H1 (cell line): Measurements from ENCODE around the gene JPT1. TPM values are rescaled to one million over a fixed set of nuclear protein-coding genes. Genes with fewer than 3 reads are reported as not detected.

Source experiments
- CTCF ChIA-PET: fragments of 300-600 bp; sonication (Branson Sonifier 250); formaldehyde crosslinking; loops from one replicate; lab custom pipeline; 2021; ENCODE audit not compliant: partially characterized antibody; lab: Charles Lee
- POLR2A ChIA-PET: fragments of 300-600 bp; sonication (Branson Sonifier 250); formaldehyde crosslinking; loops from one replicate; lab custom pipeline; 2021; ENCODE audit warnings: inconsistent platforms; ENCODE audit not compliant: partially characterized antibody; lab: Charles Lee
- DNase-seq, 2 experiments: peaks; one replicate each; pipeline versions ENCODE4 v3.0.0 to v3.0.0-alpha.2; 2010 to 2022; ENCODE audit warnings: low spot score in 2 of 2, low read depth in 1 of 2, mixed read lengths in 1 of 2
- FAIRE-seq: peaks from 2 replicates; lab custom pipeline; 2011; peaks lifted over from hg19 to GRCh38; lab: Jason Lieb, UNC
- H2AFZ ChIP-seq: 2 replicates; pipeline ENCODE4 v1.8.1; 2012; ENCODE audit warnings: low read length, inconsistent platforms
- H2AK5ac ChIP-seq: 2 replicates; pipeline ENCODE4 v1.6.1; 2013; ENCODE audit warnings: low read depth, low read length
- H2BK120ac ChIP-seq: replicated peaks from 2 replicates; pipeline ENCODE3; 2013; ENCODE audit warnings: low read depth, low read length, inconsistent platforms
- H2BK12ac ChIP-seq: 2 replicates; pipeline ENCODE4 v1.6.1; 2013; ENCODE audit warnings: low read depth, low read length
- H2BK15ac ChIP-seq: 2 replicates; pipeline ENCODE4 v1.6.1; 2013; ENCODE audit warnings: low read length
- H2BK20ac ChIP-seq: 2 replicates; pipeline ENCODE4 v1.6.1; 2013; ENCODE audit warnings: low read length
- H2BK5ac ChIP-seq: 2 replicates; pipeline ENCODE4 v1.6.1; 2013; ENCODE audit warnings: low read depth, low read length
- H3K14ac ChIP-seq: 2 replicates; pipeline ENCODE4 v1.6.1; 2013; ENCODE audit warnings: inconsistent platforms; ENCODE audit not compliant: insufficient read length
- H3K18ac ChIP-seq: 2 replicates; pipeline ENCODE4 v1.6.1; 2013; ENCODE audit warnings: low read length; ENCODE audit errors: extremely low read depth
- H3K23ac ChIP-seq: 2 replicates; pipeline ENCODE4 v1.6.1; 2013; ENCODE audit warnings: inconsistent platforms; ENCODE audit not compliant: insufficient read length
- H3K23me2 ChIP-seq: 2 replicates; pipeline ENCODE4 v1.6.1; 2013; ENCODE audit warnings: low read depth, low read length
- H3K27ac ChIP-seq: 2 replicates; pipeline ENCODE4 v1.6.1; 2011; ENCODE audit warnings: low read depth, low read length, inconsistent platforms
- H3K27me3 ChIP-seq, 4 experiments: replicated peaks in 1 of 4; 1 replicate in 1 of 4; 2 replicates in 3 of 4; pipeline versions ENCODE4 v1.6.1 to v1.8.1; 2011 to 2013; ENCODE audit warnings: low read length in 3 of 4, mild to moderate bottlenecking in 3 of 4, inconsistent platforms in 2 of 4, mixed read lengths in 2 of 4, moderate library complexity in 1 of 4; ENCODE audit not compliant: control insufficient read depth in 3 of 4, insufficient read depth in 3 of 4; ENCODE audit errors: extremely low read depth in 1 of 4
- H3K36me3 ChIP-seq, 4 experiments: 2 replicates each; pipeline versions ENCODE4 v1.6.1 to v1.8.1; 2011 to 2013; ENCODE audit warnings: mild to moderate bottlenecking in 4 of 4, low read length in 3 of 4, moderate library complexity in 2 of 4, control low read depth in 1 of 4, inconsistent platforms in 1 of 4; ENCODE audit not compliant: insufficient read depth in 4 of 4, control insufficient read depth in 2 of 4
- H3K4ac ChIP-seq: replicated peaks from 2 replicates; pipeline ENCODE3; 2013; ENCODE audit warnings: low read length, low read depth, mixed read lengths, inconsistent platforms; ENCODE audit not compliant: insufficient read length
- H3K4me1 ChIP-seq, 4 experiments: replicated peaks in 1 of 4; 1 replicate in 1 of 4; 2 replicates in 3 of 4; pipeline versions ENCODE4 v1.6.1 to v1.8.1; 2011 to 2013; ENCODE audit warnings: low read length in 3 of 4, inconsistent platforms in 2 of 4, mixed read lengths in 1 of 4; ENCODE audit not compliant: insufficient read depth in 4 of 4, control insufficient read depth in 3 of 4
- H3K4me2 ChIP-seq, 2 experiments: 2 replicates each; pipeline versions ENCODE4 v1.6.1 to v1.8.1; 2011 to 2013; ENCODE audit warnings: low read depth in 2 of 2, low read length in 2 of 2, control low read depth in 1 of 2, inconsistent platforms in 1 of 2, mild to moderate bottlenecking in 1 of 2; ENCODE audit not compliant: insufficient read depth in 1 of 2
- H3K4me3 ChIP-seq, 4 experiments: fragments of 200-600, 300-600 bp in 1 of 4; sonication (generic), shearing (Covaris generic), sonication (Bioruptor Twin) in 1 of 4; 2 replicates each; pipeline versions ENCODE4 v1.5.1 to v1.8.1; 2011 to 2016; ENCODE audit warnings: low read length in 4 of 4, low read depth in 3 of 4, control low read depth in 2 of 4, inconsistent platforms in 2 of 4, mild to moderate bottlenecking in 2 of 4, mixed read lengths in 1 of 4, moderate library complexity in 1 of 4; ENCODE audit not compliant: insufficient read depth in 2 of 4; ENCODE audit errors: extremely low read depth in 1 of 4
- H3K56ac ChIP-seq: replicated peaks from 2 replicates; pipeline ENCODE3; 2013; ENCODE audit warnings: low read depth, mild to moderate bottlenecking, mixed read lengths, low read length, inconsistent platforms; ENCODE audit not compliant: insufficient read length
- H3K79me1 ChIP-seq: 2 replicates; pipeline ENCODE4 v1.6.1; 2013; ENCODE audit warnings: low read depth, low read length, control low read depth
- H3K79me2 ChIP-seq, 2 experiments: 2 replicates each; pipeline versions ENCODE4 v1.6.1 to v1.8.1; 2012 to 2013; ENCODE audit warnings: low read length in 2 of 2, mild to moderate bottlenecking in 2 of 2, inconsistent platforms in 1 of 2; ENCODE audit not compliant: insufficient read depth in 2 of 2, control insufficient read depth in 1 of 2
- H3K9ac ChIP-seq, 4 experiments: replicated peaks in 1 of 4; 1 replicate in 1 of 4; 2 replicates in 3 of 4; pipeline versions ENCODE4 v1.6.1 to v1.8.1; 2011 to 2013; ENCODE audit warnings: low read depth in 3 of 4, low read length in 3 of 4, control low read depth in 2 of 4, mild to moderate bottlenecking in 2 of 4, moderate library complexity in 2 of 4, inconsistent platforms in 1 of 4; ENCODE audit errors: extremely low read depth in 1 of 4
- H3K9me3 ChIP-seq, 2 experiments: 2 replicates each; pipeline versions ENCODE4 v1.6.1 to v1.8.1; 2012 to 2013; ENCODE audit warnings: mild to moderate bottlenecking in 2 of 2, moderate library complexity in 2 of 2, control low read depth in 1 of 2, inconsistent platforms in 1 of 2, low read depth in 1 of 2, low read length in 1 of 2, mixed read lengths in 1 of 2; ENCODE audit not compliant: insufficient read depth in 2 of 2
- H4K20me1 ChIP-seq, 2 experiments: replicated peaks in 1 of 2; 2 replicates each; pipeline versions ENCODE3 to v1.8.1; 2011 to 2013; ENCODE audit warnings: inconsistent platforms in 2 of 2, low read length in 2 of 2, mild to moderate bottlenecking in 1 of 2; ENCODE audit not compliant: insufficient read depth in 2 of 2, control insufficient read depth in 1 of 2
- H4K5ac ChIP-seq: 2 replicates; pipeline ENCODE4 v1.6.1; 2013; ENCODE audit warnings: low read length, low read depth, mixed read lengths, inconsistent platforms; ENCODE audit not compliant: insufficient read length
- H4K8ac ChIP-seq: 2 replicates; pipeline ENCODE4 v1.8.0; 2013; ENCODE audit warnings: mild to moderate bottlenecking, moderate library complexity, low read length, inconsistent platforms; ENCODE audit not compliant: insufficient read depth; ENCODE audit errors: extremely low read depth
- H4K91ac ChIP-seq: replicated peaks from 2 replicates; pipeline ENCODE3; 2013; ENCODE audit warnings: low read length, mixed read lengths, inconsistent platforms; ENCODE audit not compliant: insufficient read length
- ASH2L ChIP-seq: fragments of 200-600, 300-600 bp; sonication (generic); IDR thresholded peaks from one replicate; pipeline ENCODE4 v1.7.1; 2017; ENCODE audit warnings: low read length
- BACH1 ChIP-seq: IDR thresholded peaks from 2 replicates; pipeline ENCODE4 v1.6.1; 2012; ENCODE audit warnings: low read length, improper control_type of control experiment
- CBX5 ChIP-seq: fragments of 300-800, 300-1000 bp; sonication (generic); IDR thresholded peaks from 2 replicates; pipeline ENCODE4 v1.7.1; 2016; ENCODE audit warnings: antibody characterized with exemption, low read length, low read depth
- CTBP2 ChIP-seq: IDR thresholded peaks from 2 replicates; pipeline ENCODE4 v1.7.0; 2011; ENCODE audit warnings: borderline replicate concordance, mild to moderate bottlenecking, moderate library complexity, mixed read lengths, low read length; ENCODE audit not compliant: insufficient read depth, insufficient read length
- EGR1 ChIP-seq: IDR thresholded peaks from 2 replicates; pipeline ENCODE4 v1.6.1; 2011; ENCODE audit warnings: low read depth, low read length, borderline replicate concordance
- FOSL1 ChIP-seq: IDR thresholded peaks from 2 replicates; pipeline ENCODE4 v1.6.1; 2011; ENCODE audit warnings: mild to moderate bottlenecking, low read depth, low read length, moderate library complexity; ENCODE audit not compliant: insufficient read depth
- HDAC2 ChIP-seq, 2 experiments: fragments of 300-600 bp in 1 of 2; sonication (generic) in 1 of 2; IDR thresholded peaks; 2 replicates each; pipeline ENCODE4 v1.6.1; 2011 to 2012; ENCODE audit warnings: low read depth in 2 of 2, low read length in 2 of 2, mild to moderate bottlenecking in 2 of 2, moderate library complexity in 2 of 2, borderline replicate concordance in 1 of 2, inconsistent platforms in 1 of 2
- NANOG ChIP-seq: IDR thresholded peaks from 2 replicates; pipeline ENCODE4 v1.6.1; 2011; ENCODE audit warnings: low read length, low read depth, mild to moderate bottlenecking, inconsistent platforms; ENCODE audit not compliant: insufficient read depth, poor library complexity, severe bottlenecking
- SIRT6 ChIP-seq: IDR thresholded peaks from one replicate; pipeline ENCODE4 v1.7.1; 2012; ENCODE audit warnings: low read length, inconsistent platforms
- SRF ChIP-seq: IDR thresholded peaks from 2 replicates; pipeline ENCODE4 v1.6.1; 2011; ENCODE audit warnings: mild to moderate bottlenecking, low read depth, low read length, moderate library complexity
- WGBS, 2 experiments: shearing (Covaris generic) in 1 of 2; methylation state at CpG; one replicate each; pipeline versions ENCODE4 v1.1.6 to v1.1.7; 2013 to 2015; ENCODE audit warnings: low lambda C conversion rate in 2 of 2, mixed read lengths in 2 of 2, inconsistent platforms in 1 of 2, low coverage in 1 of 2, missing lambda C conversion rate in 1 of 2; ENCODE audit not compliant: insufficient replicate concordance in 2 of 2, insufficient coverage in 1 of 2, insufficient read length in 1 of 2; ENCODE audit errors: extremely low coverage in 1 of 2, missing lambda C conversion rate in 1 of 2; 5-methylcytosine and 5-hydroxymethylcytosine counted together
- polyA plus RNA-seq, 7 experiments: library from polyadenylated mRNA; depleted of rRNA in 3 of 7; stranded (reverse) in 5 of 7; unstranded in 2 of 7; fragments of >200 nt in 5 of 7; fragments of 200-250 nt in 2 of 7; gene quantifications; 1 replicate in 5 of 7; 2 replicates in 1 of 7; 4 replicates in 1 of 7; pipeline versions ENCODE4 v1.2.1 to v1.2.3, GENCODE V29; 2011 to 2013; ENCODE audit warnings: missing spikeins in 2 of 7, mixed read lengths in 2 of 7
- total RNA-seq: library from RNA; stranded (reverse); fragmentation: NEBNext Ultra II Directional; extraction: Animal tissue kit (Norgen Biotek cat#: 25700); gene quantifications from 2 replicates; pipeline ENCODE4 v1.2.1, GENCODE V29; 2021
- TF ChIP-seq, protein P1 (sequence below): IDR thresholded peaks from 2 replicates; pipeline ENCODE4 v1.6.1; 2011; ENCODE audit warnings: low read depth, mild to moderate bottlenecking, low read length; ENCODE audit not compliant: insufficient read depth

JPT1 gene
- total and polyA plus RNA-seq, 2 of the 8 experiments (the other 6 are each of a cell fraction or from before 2014, with no cell fraction given) = 154 to 369 TPM

DNA sequence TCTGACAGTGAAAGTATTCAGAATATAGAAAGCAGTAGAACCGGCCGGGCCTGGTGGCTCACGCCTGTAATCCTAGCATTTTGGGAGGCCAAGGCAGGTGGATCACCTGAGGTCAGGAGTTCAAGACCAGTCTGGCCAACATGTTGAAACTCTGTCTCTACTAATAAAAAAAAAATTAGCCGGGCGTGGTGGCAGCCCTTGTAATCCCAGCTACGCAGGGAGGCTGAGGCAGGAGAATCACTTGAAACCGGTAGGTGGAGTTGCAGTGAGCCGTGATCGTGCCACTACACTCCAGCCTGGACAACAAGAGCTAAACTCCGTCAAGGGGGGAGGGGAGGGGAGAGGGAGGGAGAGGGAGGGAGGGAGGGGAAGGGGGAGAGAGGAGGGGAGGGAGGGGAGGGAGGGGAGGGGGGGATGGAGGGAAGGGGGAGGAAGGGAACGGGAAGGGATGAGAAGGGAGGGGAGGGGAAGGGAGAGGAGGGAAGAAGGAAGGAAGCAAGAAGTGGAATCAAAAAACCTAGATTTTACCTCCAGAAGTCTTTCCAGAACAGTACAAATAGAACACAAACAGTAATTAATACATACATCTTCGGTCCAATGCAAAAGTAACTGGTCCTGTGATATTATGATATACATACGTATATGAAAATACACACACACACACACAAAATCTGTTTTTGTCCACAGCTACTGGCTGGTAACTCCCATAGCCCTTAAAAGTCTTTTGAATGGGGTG lies 11.9 kb downstream of the JPT1 start:
- Histone ChIP-seq H3K27me3 (no peaks in the 10 kb centered on the region), H2BK120ac (no peak overlapping the region), H2BK5ac (no peak overlapping the region), H3K9me3 (no peaks in the 10 kb centered on the region), H3K23me2 (no peaks in the 10 kb centered on the region; the same call in 1 of the 2 replicates), H2AK5ac (no peak overlapping the region), H3K79me2 (peaks cover 0 to 15% of the 10 kb centered on the region in 2 experiments; a peak in 2 of 4 replicates), H3K4me1 (no peaks in the 10 kb centered on the region), H3K9ac (no peak overlapping the region), H3K23ac (no peak overlapping the region), H4K20me1 (peaks cover 0 to 12% of the 10 kb centered on the region in 2 experiments), H3K4me3 (no peak overlapping the region), H4K5ac (no peak overlapping the region), H3K4me2 (no peak overlapping the region), H3K36me3 (peaks cover 39 to 94% (median 61%) of the 10 kb centered on the region in 4 experiments), H2BK20ac (no peak overlapping the region), H2BK12ac (no peak overlapping the region), H3K79me1 (0 out of 2 replicates have a peak, but pooled peaks cover 2% of the 10 kb centered on the region), H4K91ac (no peak overlapping the region), H4K8ac (no peak overlapping the region), H3K56ac (no peak overlapping the region), H3K18ac (no peak overlapping the region), H3K27ac (no peak overlapping the region), H2BK15ac (no peak overlapping the region), H3K4ac (no peak overlapping the region), H3K14ac (no peak overlapping the region), H2AFZ (no peak overlapping the region)
- 87% methylated on average over 7 of the region's 13 CpGs; no CpG with 5 or more reads in 1 of the 2 experiments for WGBS, 2 experiments
- DNase-seq (no peak), FAIRE-seq (no peak)
- ChIA-PET POLR2A (interaction anchor here (0.6 to 8.0 kb wide), 15 partner anchors 12 to 292 kb away, joined by 3 to 83 read pairs (median 4); partner anchors contain the start of genes JPT1, NT5C, NUP85 and SUMO2), CTCF (interaction anchor here (0.7 to 1.5 kb wide), 4 partner anchors 23 to 64 kb away, joined by 3 to 4 read pairs (median 4); no protein-coding TSS in a partner anchor)
- TF ChIP-seq, protein P1, sequence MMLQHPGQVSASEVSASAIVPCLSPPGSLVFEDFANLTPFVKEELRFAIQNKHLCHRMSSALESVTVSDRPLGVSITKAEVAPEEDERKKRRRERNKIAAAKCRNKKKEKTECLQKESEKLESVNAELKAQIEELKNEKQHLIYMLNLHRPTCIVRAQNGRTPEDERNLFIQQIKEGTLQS = no peak
- no peak for TF ChIP-seq CBX5
- TF ChIP-seq HDAC2 (IDR thresholded peaks at IDR 0.05; ENCODE audit: borderline replicate concordance in 1 of 2, low read depth in 2 of 2, low read length in 2 of 2) = no peak
- TF ChIP-seq FOSL1 = no peak
- TF ChIP-seq SRF = no peak
- TF ChIP-seq ASH2L = no peak
- TF ChIP-seq NANOG = no peak
- no peak for TF ChIP-seq EGR1
- no peak for TF ChIP-seq SIRT6
- no peak for TF ChIP-seq CTBP2
- no peak for TF ChIP-seq BACH1
